IPS-18a (cell line): Measurements from ENCODE around the gene DDX1.

Experiments
- H3K27ac ChIP-seq: one replicate; pipeline ENCODE4 v1.5.1; 2013; ENCODE audit warnings: low read length
- H3K27me3 ChIP-seq: one replicate; pipeline ENCODE4 v1.6.1; 2013; ENCODE audit warnings: mild to moderate bottlenecking, low read length; ENCODE audit not compliant: control insufficient read depth, insufficient read depth
- H3K36me3 ChIP-seq: one replicate; pipeline ENCODE4 v1.6.1; 2013; ENCODE audit warnings: low read depth, low read length; ENCODE audit not compliant: control insufficient read depth
- H3K4me1 ChIP-seq: one replicate; pipeline ENCODE4 v1.6.1; 2013; ENCODE audit warnings: low read depth, low read length; ENCODE audit not compliant: control insufficient read depth
- H3K4me3 ChIP-seq: one replicate; pipeline ENCODE4 v1.5.1; 2013; ENCODE audit warnings: low read length
- H3K9ac ChIP-seq: one replicate; pipeline ENCODE4 v1.6.1; 2013; ENCODE audit warnings: mild to moderate bottlenecking, low read length, moderate library complexity
- H3K9me3 ChIP-seq: one replicate; pipeline ENCODE4 v1.6.1; 2013; ENCODE audit warnings: low read depth, low read length; ENCODE audit not compliant: control insufficient read depth

DDX1 gene

GRCh38 chr2:15613736-15614429 lies 22.2 kb downstream of the DDX1 start:
- H3K27ac ChIP-seq = no peak overlapping the region
- no peak overlapping the region for H3K9ac ChIP-seq
- H3K4me1 ChIP-seq = no peaks in the 10 kb centered on the region
- H3K27me3 ChIP-seq = no peaks in the 10 kb centered on the region
- no peak overlapping the region for H3K4me3 ChIP-seq
- peaks cover 69% of the 10 kb centered on the region for H3K36me3 ChIP-seq
- no peaks in the 10 kb centered on the region for H3K9me3 ChIP-seq

GRCh38 chr2:15614545-15615300 lies 23.1 kb downstream of the DDX1 start:
- H3K4me1 ChIP-seq = no peaks in the 10 kb centered on the region
- H3K27me3 ChIP-seq = no peaks in the 10 kb centered on the region
- no peaks in the 10 kb centered on the region for H3K9me3 ChIP-seq
- no peak overlapping the region for H3K9ac ChIP-seq
- no peak overlapping the region for H3K4me3 ChIP-seq
- no peak overlapping the region for H3K27ac ChIP-seq
- peaks cover 68% of the 10 kb centered on the region for H3K36me3 ChIP-seq

GRCh38 chr2:15615301-15615920 lies 23.7 kb downstream of the DDX1 start:
- H3K36me3 ChIP-seq = peaks cover 68% of the 10 kb centered on the region
- no peaks in the 10 kb centered on the region for H3K9me3 ChIP-seq
- no peaks in the 10 kb centered on the region for H3K27me3 ChIP-seq
- no peak overlapping the region for H3K4me3 ChIP-seq
- H3K27ac ChIP-seq = no peak overlapping the region
- H3K4me1 ChIP-seq = no peaks in the 10 kb centered on the region
- H3K9ac ChIP-seq = no peak overlapping the region

- Histone ChIP-seq H3K27me3 (no peaks in the 10 kb centered on the region), H3K9ac (no peak overlapping the region), H3K4me1 (no peaks in the 10 kb centered on the region), H3K9me3 (no peaks in the 10 kb centered on the region), H3K4me3 (no peak overlapping the region), H3K36me3 (peaks cover 72% of the 10 kb centered on the region), H3K27ac (no peak overlapping the region)
Observed at GRCh38 chr2:15616429-15616828, 24.8 kb downstream of the DDX1 start.

GRCh38 chr2:15616850-15617777 lies 25.4 kb downstream of the DDX1 start:
- Histone ChIP-seq H3K9me3 (no peaks in the 10 kb centered on the region), H3K9ac (no peak overlapping the region), H3K27ac (no peak overlapping the region), H3K4me1 (no peaks in the 10 kb centered on the region), H3K4me3 (no peak overlapping the region), H3K36me3 (peaks cover 78% of the 10 kb centered on the region), H3K27me3 (no peaks in the 10 kb centered on the region)

- Histone ChIP-seq H3K36me3 (peaks cover 86% of the 10 kb centered on the region), H3K27me3 (no peaks in the 10 kb centered on the region), H3K4me3 (no peak overlapping the region), H3K27ac (no peak overlapping the region), H3K9ac (no peak overlapping the region), H3K9me3 (no peaks in the 10 kb centered on the region), H3K4me1 (no peaks in the 10 kb centered on the region)
Observed at GRCh38 chr2:15617778-15618448, 26.2 kb downstream of the DDX1 start.

GRCh38 chr2:15618449-15618855 lies 26.8 kb downstream of the DDX1 start:
- Histone ChIP-seq H3K4me3 (no peak overlapping the region), H3K36me3 (peaks cover 87% of the 10 kb centered on the region), H3K27me3 (no peaks in the 10 kb centered on the region), H3K27ac (no peak overlapping the region), H3K9ac (no peak overlapping the region), H3K4me1 (no peaks in the 10 kb centered on the region), H3K9me3 (no peaks in the 10 kb centered on the region)

- no peak overlapping the region for H3K9ac ChIP-seq
- no peaks in the 10 kb centered on the region for H3K9me3 ChIP-seq
- no peaks in the 10 kb centered on the region for H3K27me3 ChIP-seq
- no peak overlapping the region for H3K4me3 ChIP-seq
- peaks cover 86% of the 10 kb centered on the region for H3K36me3 ChIP-seq
- no peaks in the 10 kb centered on the region for H3K4me1 ChIP-seq
- H3K27ac ChIP-seq = no peak overlapping the region
Observed at GRCh38 chr2:15619076-15619475, 27.4 kb downstream of the DDX1 start.

- no peak overlapping the region for H3K4me3 ChIP-seq
- H3K27me3 ChIP-seq = no peaks in the 10 kb centered on the region
- no peaks in the 10 kb centered on the region for H3K4me1 ChIP-seq
- H3K9ac ChIP-seq = no peak overlapping the region
- peaks cover 86% of the 10 kb centered on the region for H3K36me3 ChIP-seq
- H3K27ac ChIP-seq = no peak overlapping the region
- H3K9me3 ChIP-seq = no peaks in the 10 kb centered on the region
Observed at GRCh38 chr2:15619510-15619909, 27.8 kb downstream of the DDX1 start.

GRCh38 chr2:15619938-15620337 lies 28.3 kb downstream of the DDX1 start:
- no peaks in the 10 kb centered on the region for H3K4me1 ChIP-seq
- no peak overlapping the region for H3K27ac ChIP-seq
- no peaks in the 10 kb centered on the region for H3K27me3 ChIP-seq
- H3K9me3 ChIP-seq = no peaks in the 10 kb centered on the region
- no peak overlapping the region for H3K4me3 ChIP-seq
- peaks cover 86% of the 10 kb centered on the region for H3K36me3 ChIP-seq
- no peak overlapping the region for H3K9ac ChIP-seq

- no peaks in the 10 kb centered on the region for H3K27me3 ChIP-seq
- H3K36me3 ChIP-seq = peaks cover 86% of the 10 kb centered on the region
Observed at GRCh38 chr2:15620340-15620739, 28.7 kb downstream of the DDX1 start.

More at GRCh38 chr2:15620340-15620739, 28.7 kb downstream of the DDX1 start:
- Histone ChIP-seq H3K9ac (no peak overlapping the region), H3K9me3 (no peaks in the 10 kb centered on the region), H3K27ac (no peak overlapping the region), H3K4me1 (no peaks in the 10 kb centered on the region), H3K4me3 (no peak overlapping the region)
